HEK293 (cell line): ENCODE measurements around the gene NUF2.

ENCODE experiments used
- CTCF ChIA-PET: fragments of 350-600 bp; formaldehyde crosslinking; extraction: SDS; loops from one replicate; lab custom pipeline; 2021; ENCODE audit warnings: antibody characterized with exemption; lab: Yijun Ruan, JAX
- POLR2A ChIA-PET: fragments of 300-600 bp; formaldehyde crosslinking; extraction: SDS; loops from one replicate; lab custom pipeline; 2020; ENCODE audit warnings: antibody characterized with exemption, inconsistent platforms; lab: Yijun Ruan, JAX
- H3K27ac ChIP-seq: fragments of 200-500 bp; sonication (Bioruptor generic); 2 replicates; pipeline ENCODE4 v1.5.1; 2014; ENCODE audit warnings: low read depth, low read length, control low read depth, inconsistent platforms; ENCODE audit errors: extremely low read depth
- H3K36me3 ChIP-seq, 2 experiments: fragments of 200-500 bp in 1 of 2; sonication (Bioruptor generic) in 1 of 2; 1 replicate in 1 of 2; 2 replicates in 1 of 2; pipeline ENCODE4 v1.5.1; 2014 to 2017; ENCODE audit warnings: inconsistent platforms in 2 of 2, low read length in 2 of 2; ENCODE audit not compliant: control insufficient read depth in 2 of 2, insufficient read depth in 1 of 2
- H3K4me1 ChIP-seq: fragments of 200-500 bp; sonication (Bioruptor generic); 2 replicates; pipeline ENCODE4 v1.5.1; 2014; ENCODE audit warnings: mild to moderate bottlenecking, low read length, inconsistent platforms; ENCODE audit not compliant: control insufficient read depth, insufficient read depth
- H3K4me3 ChIP-seq: 2 replicates; pipeline ENCODE4 v1.5.1; 2011; ENCODE audit warnings: low read depth, mild to moderate bottlenecking, control low read depth, low read length, moderate library complexity
- H3K9me3 ChIP-seq: fragments of 200-500 bp; sonication (Bioruptor generic); 2 replicates; pipeline ENCODE4 v1.5.1; 2014; ENCODE audit warnings: low read depth, low read length, inconsistent platforms; ENCODE audit not compliant: control insufficient read depth, insufficient read depth
- KLF10 ChIP-seq: fragments of 450-650 bp; IDR thresholded peaks from 2 replicates; pipeline ENCODE4 v1.5.1; 2018; ENCODE audit warnings: missing biosample characterization, mild to moderate bottlenecking, missing genetic modification characterization
- KLF17 ChIP-seq: fragments of 450-650 bp; formaldehyde crosslinking; IDR thresholded peaks from 2 replicates; pipeline ENCODE4 v1.5.1; 2016; ENCODE audit warnings: missing biosample characterization, missing genetic modification characterization
- MYNN ChIP-seq: fragments of 450-650 bp; formaldehyde crosslinking; IDR thresholded peaks from 2 replicates; pipeline ENCODE4 v1.5.1; 2016; ENCODE audit warnings: missing biosample characterization, missing genetic modification characterization, borderline replicate concordance
- PRDM4 ChIP-seq: fragments of 450-650 bp; formaldehyde crosslinking; IDR thresholded peaks from 2 replicates; pipeline ENCODE4 v1.5.1; 2017; ENCODE audit warnings: missing biosample characterization, missing genetic modification characterization
- TSHZ1 ChIP-seq: fragments of 450-650 bp; formaldehyde crosslinking; IDR thresholded peaks from 2 replicates; pipeline ENCODE4 v1.5.1; 2016; ENCODE audit warnings: missing biosample characterization, missing genetic modification characterization, borderline replicate concordance
- WT1 ChIP-seq: fragments of 450-650 bp; formaldehyde crosslinking; IDR thresholded peaks from 2 replicates; pipeline ENCODE4 v1.5.1; 2016; ENCODE audit warnings: missing biosample characterization, missing genetic modification characterization
- ZBTB6 ChIP-seq: fragments of 450-650 bp; formaldehyde crosslinking; IDR thresholded peaks from 2 replicates; pipeline ENCODE4 v1.5.1; 2017; ENCODE audit warnings: missing biosample characterization, missing genetic modification characterization
- ZNF112 ChIP-seq: fragments of 450-650 bp; formaldehyde crosslinking; IDR thresholded peaks from 2 replicates; pipeline ENCODE4 v1.5.0; 2017; ENCODE audit warnings: missing biosample characterization, missing genetic modification characterization
- ZNF121 ChIP-seq: fragments of 450-650 bp; formaldehyde crosslinking; IDR thresholded peaks from 2 replicates; pipeline ENCODE4 v1.5.1; 2016; ENCODE audit warnings: missing biosample characterization, missing genetic modification characterization
- ZNF2 ChIP-seq: fragments of 450-650 bp; formaldehyde crosslinking; IDR thresholded peaks from 2 replicates; pipeline ENCODE4 v1.5.1; 2016; ENCODE audit warnings: missing biosample characterization, missing genetic modification characterization
- ZNF202 ChIP-seq: fragments of 450-650 bp; formaldehyde crosslinking; IDR thresholded peaks from 2 replicates; pipeline ENCODE4 v1.5.1; 2016; ENCODE audit warnings: missing biosample characterization, missing genetic modification characterization, borderline replicate concordance
- ZNF223 ChIP-seq: fragments of 450-650 bp; formaldehyde crosslinking; IDR thresholded peaks from 2 replicates; pipeline ENCODE4 v1.5.1; 2016; ENCODE audit warnings: missing biosample characterization, missing genetic modification characterization
- ZNF423 ChIP-seq: fragments of 450-650 bp; formaldehyde crosslinking; IDR thresholded peaks from 2 replicates; pipeline ENCODE4 v1.5.1; 2016; ENCODE audit warnings: missing biosample characterization, missing genetic modification characterization
- ZNF514 ChIP-seq: fragments of 450-650 bp; formaldehyde crosslinking; IDR thresholded peaks from 2 replicates; pipeline ENCODE4 v1.5.1; 2016; ENCODE audit warnings: missing biosample characterization, missing genetic modification characterization
- ZNF558 ChIP-seq: fragments of 450-650 bp; formaldehyde crosslinking; IDR thresholded peaks from 2 replicates; pipeline ENCODE4 v1.5.1; 2016; ENCODE audit warnings: missing biosample characterization, missing genetic modification characterization
- ZNF610 ChIP-seq: fragments of 450-650 bp; formaldehyde crosslinking; IDR thresholded peaks from 2 replicates; pipeline ENCODE4 v1.5.1; 2016; ENCODE audit warnings: missing biosample characterization, missing genetic modification characterization, borderline replicate concordance
- ZNF623 ChIP-seq: fragments of 450-650 bp; formaldehyde crosslinking; IDR thresholded peaks from 2 replicates; pipeline ENCODE4 v1.5.1; 2016; ENCODE audit warnings: missing biosample characterization, missing genetic modification characterization
- ZNF660 ChIP-seq: fragments of 450-650 bp; IDR thresholded peaks from 2 replicates; pipeline ENCODE4 v1.5.1; 2018; ENCODE audit warnings: missing biosample characterization, mild to moderate bottlenecking, missing genetic modification characterization
- ZNF791 ChIP-seq: fragments of 450-650 bp; formaldehyde crosslinking; IDR thresholded peaks from 2 replicates; pipeline ENCODE4 v1.5.1; 2016; ENCODE audit warnings: missing biosample characterization, missing genetic modification characterization

Gene NUF2

GRCh38 chr1:163321311-163322305 lies at the start of gene NUF2 (continued):
- TF ChIP-seq TSHZ1 (tag by site-specific recombination), result peak; percentile 94; the same call in 1 of the 2 replicates
- TF ChIP-seq ZNF791 (tag by site-specific recombination), result no peak
- 0 out of 2 replicates have a peak, but pooled peaks have one; percentile 16 for TF ChIP-seq ZNF423 (tag by site-specific recombination)
- no peak for TF ChIP-seq ZNF112 (tag by site-specific recombination)
- no peak for TF ChIP-seq ZNF202 (tag by site-specific recombination)
- peak; percentile 87 for TF ChIP-seq PRDM4
- TF ChIP-seq ZNF514 (tag by site-specific recombination), result peak; percentile 79; the same call in 1 of the 2 replicates
- peak; percentile 94 for TF ChIP-seq ZNF610 (tag by site-specific recombination)
- TF ChIP-seq KLF17 (tag by site-specific recombination), result peak; percentile 99

GRCh38 chr1:163273766-163274441 lies 47.9 kb upstream of the NUF2 start:
- no peak for TF ChIP-seq ZNF623 (tag by site-specific recombination)
- no peak for TF ChIP-seq ZNF2
- CTCF ChIA-PET, result no interaction called here
- Histone ChIP-seq H3K4me1 (peaks cover 3% of the 10 kb centered on the region; the same call in 1 of the 2 replicates), H3K27ac (no peak overlapping the region), H3K9me3 (no peaks in the 10 kb centered on the region), H3K36me3 (no peaks in the 10 kb centered on the region), H3K4me3 (no peak overlapping the region)
- POLR2A ChIA-PET, result interaction anchor here (0.6 kb wide), 1 partner anchor 34 kb away, joined by 8 read pairs; no protein-coding TSS in a partner anchor

- no peaks in the 10 kb centered on the region for H3K36me3 ChIP-seq
- ChIA-PET POLR2A (no interaction called here), CTCF (interaction anchor here (1.8 kb wide), 1 partner anchor 41 kb away, joined by 8 read pairs; no protein-coding TSS in a partner anchor)
- no peak overlapping the region for H3K27ac ChIP-seq
- TF ChIP-seq ZNF121 (tag by site-specific recombination), result no peak
- TF ChIP-seq ZNF223 (tag by site-specific recombination), result no peak
- TF ChIP-seq KLF10, result no peak
- TF ChIP-seq ZNF660 (tag by site-specific recombination), result no peak
- no peak for TF ChIP-seq ZNF2
- TF ChIP-seq ZNF558 (tag by site-specific recombination), result no peak
- TF ChIP-seq ZBTB6 (tag by site-specific recombination), result no peak
- no peak for TF ChIP-seq WT1 (tag by site-specific recombination)
- no peak for TF ChIP-seq MYNN
- no peak overlapping the region for H3K4me3 ChIP-seq
- H3K4me1 ChIP-seq, result peaks cover 3% of the 10 kb centered on the region; the same call in 1 of the 2 replicates
- no peaks in the 10 kb centered on the region for H3K9me3 ChIP-seq
Observed at GRCh38 chr1:163275222-163275621, 46.5 kb upstream of the NUF2 start.
